ENCODE results near the gene WWTR1.

The WWTR1 gene

DNA sequence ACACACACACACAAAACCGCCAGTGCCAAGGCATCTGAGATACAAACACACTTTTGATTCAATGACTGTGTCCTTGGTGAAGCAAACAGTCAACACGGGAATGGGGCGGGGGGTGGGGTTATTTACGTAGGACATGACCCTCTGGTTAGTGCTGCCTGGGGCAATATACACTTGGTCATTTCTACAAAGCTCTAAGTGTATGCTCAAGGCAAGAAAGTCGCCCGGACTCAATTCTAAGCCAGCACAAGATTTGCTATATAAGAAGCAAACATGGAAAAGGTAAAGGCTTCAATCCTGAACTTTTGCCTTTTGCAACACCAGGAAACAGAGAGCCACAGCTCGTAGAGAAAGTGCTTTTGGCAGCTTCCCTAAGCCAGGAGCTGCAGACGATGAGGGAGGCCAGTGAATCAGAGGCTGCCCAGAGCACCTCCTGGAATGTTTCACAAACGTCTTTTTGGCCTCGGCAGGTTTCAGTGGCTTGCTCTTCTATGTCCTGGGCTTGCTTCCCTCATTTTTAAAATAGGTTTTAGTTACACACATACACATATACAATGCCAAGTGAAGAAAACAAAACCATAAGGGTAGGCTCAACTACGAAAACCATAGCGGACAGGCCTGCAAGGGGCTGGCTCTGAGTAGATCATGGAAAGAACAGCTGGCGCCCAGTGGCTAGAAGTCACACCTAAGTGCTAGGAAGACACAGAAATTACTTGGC lies 109.7 kb downstream of the WWTR1 start:
- H3K4me3 ChIP-seq (ENCODE audit: low read depth, low read length, poor library complexity, severe bottlenecking) = no peak overlapping the region
- no peaks in the 10 kb centered on the region for H4K20me1 ChIP-seq (ENCODE audit: insufficient read depth, low read length)
- H3K9ac ChIP-seq (ENCODE audit: low read length) = no peak overlapping the region
- H3K27ac ChIP-seq (ENCODE audit: low read depth, low read length, poor library complexity, severe bottlenecking) = no peak overlapping the region
- no peaks in the 10 kb centered on the region for H3K27me3 ChIP-seq (ENCODE audit: insufficient read depth, low read length)
- H2AFZ ChIP-seq (ENCODE audit: low read length) = no peak overlapping the region
- no peak for TF ChIP-seq EZH2 (IDR thresholded peaks at IDR 0.05; ENCODE audit: borderline replicate concordance, low read length)
- TF ChIP-seq, protein P1, sequence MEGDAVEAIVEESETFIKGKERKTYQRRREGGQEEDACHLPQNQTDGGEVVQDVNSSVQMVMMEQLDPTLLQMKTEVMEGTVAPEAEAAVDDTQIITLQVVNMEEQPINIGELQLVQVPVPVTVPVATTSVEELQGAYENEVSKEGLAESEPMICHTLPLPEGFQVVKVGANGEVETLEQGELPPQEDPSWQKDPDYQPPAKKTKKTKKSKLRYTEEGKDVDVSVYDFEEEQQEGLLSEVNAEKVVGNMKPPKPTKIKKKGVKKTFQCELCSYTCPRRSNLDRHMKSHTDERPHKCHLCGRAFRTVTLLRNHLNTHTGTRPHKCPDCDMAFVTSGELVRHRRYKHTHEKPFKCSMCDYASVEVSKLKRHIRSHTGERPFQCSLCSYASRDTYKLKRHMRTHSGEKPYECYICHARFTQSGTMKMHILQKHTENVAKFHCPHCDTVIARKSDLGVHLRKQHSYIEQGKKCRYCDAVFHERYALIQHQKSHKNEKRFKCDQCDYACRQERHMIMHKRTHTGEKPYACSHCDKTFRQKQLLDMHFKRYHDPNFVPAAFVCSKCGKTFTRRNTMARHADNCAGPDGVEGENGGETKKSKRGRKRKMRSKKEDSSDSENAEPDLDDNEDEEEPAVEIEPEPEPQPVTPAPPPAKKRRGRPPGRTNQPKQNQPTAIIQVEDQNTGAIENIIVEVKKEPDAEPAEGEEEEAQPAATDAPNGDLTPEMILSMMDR (IDR thresholded peaks at IDR 0.05; ENCODE audit: low read length) = no peak
- H3K36me3 ChIP-seq (ENCODE audit: insufficient read depth, low read length) = no peaks in the 10 kb centered on the region
- H3K79me2 ChIP-seq (ENCODE audit: insufficient read depth, low read length) = no peaks in the 10 kb centered on the region
- no peak overlapping the region for H3K4me2 ChIP-seq (ENCODE audit: low read length)
- H3K9me2 ChIP-seq (ENCODE audit: low read depth, low read length) = no peaks in the 10 kb centered on the region
- no peaks in the 10 kb centered on the region for H3K9me3 ChIP-seq (ENCODE audit: low read length)
- no peaks in the 10 kb centered on the region for H3F3A ChIP-seq (ENCODE audit: insufficient read depth, low read length)
- peaks cover 8% of the 10 kb centered on the region for H3K4me1 ChIP-seq (ENCODE audit: insufficient read depth, low read length, severe bottlenecking)

DNA sequence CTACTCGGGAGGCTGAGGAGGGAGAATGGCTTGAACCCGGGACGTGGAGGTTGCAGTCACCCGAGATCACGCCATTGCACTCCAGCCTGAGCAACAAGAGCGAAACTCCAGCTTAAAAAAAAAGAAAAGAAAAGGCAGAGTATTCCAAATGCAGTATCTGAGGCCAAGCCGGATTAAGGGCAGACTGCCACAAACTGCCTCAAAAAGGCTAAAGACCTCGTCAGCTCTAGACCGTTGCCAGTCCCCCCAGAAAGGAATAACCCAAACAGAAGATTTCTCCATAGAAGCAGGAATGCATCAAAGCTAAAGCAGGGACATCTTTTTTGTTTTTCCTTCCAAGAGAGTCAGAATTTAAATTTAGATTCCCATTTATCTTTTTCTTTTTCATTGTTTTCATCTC lies 110.4 kb downstream of the WWTR1 start:
- Histone ChIP-seq H3K36me3 (ENCODE audit: insufficient read depth, low read length) (no peaks in the 10 kb centered on the region), H3K4me1 (ENCODE audit: insufficient read depth, low read length, severe bottlenecking) (peaks cover 1% of the 10 kb centered on the region), H3K27ac (ENCODE audit: low read depth, low read length, poor library complexity, severe bottlenecking) (no peak overlapping the region), H3K4me2 (ENCODE audit: low read length) (no peak overlapping the region), H3K9me3 (ENCODE audit: low read length) (no peaks in the 10 kb centered on the region), H4K20me1 (ENCODE audit: insufficient read depth, low read length) (no peaks in the 10 kb centered on the region), H2AFZ (ENCODE audit: low read length) (no peak overlapping the region), H3K9ac (ENCODE audit: low read length) (no peak overlapping the region), H3K79me2 (ENCODE audit: insufficient read depth, low read length) (no peaks in the 10 kb centered on the region), H3K4me3 (ENCODE audit: low read depth, low read length, poor library complexity, severe bottlenecking) (no peak overlapping the region), H3F3A (ENCODE audit: insufficient read depth, low read length) (no peaks in the 10 kb centered on the region), H3K27me3 (ENCODE audit: insufficient read depth, low read length) (no peaks in the 10 kb centered on the region), H3K9me2 (ENCODE audit: low read depth, low read length) (no peaks in the 10 kb centered on the region)
- TF ChIP-seq, protein P1 (IDR thresholded peaks at IDR 0.05; ENCODE audit: low read length) = no peak
- no peak for TF ChIP-seq EZH2 (IDR thresholded peaks at IDR 0.05; ENCODE audit: borderline replicate concordance, low read length)

DNA sequence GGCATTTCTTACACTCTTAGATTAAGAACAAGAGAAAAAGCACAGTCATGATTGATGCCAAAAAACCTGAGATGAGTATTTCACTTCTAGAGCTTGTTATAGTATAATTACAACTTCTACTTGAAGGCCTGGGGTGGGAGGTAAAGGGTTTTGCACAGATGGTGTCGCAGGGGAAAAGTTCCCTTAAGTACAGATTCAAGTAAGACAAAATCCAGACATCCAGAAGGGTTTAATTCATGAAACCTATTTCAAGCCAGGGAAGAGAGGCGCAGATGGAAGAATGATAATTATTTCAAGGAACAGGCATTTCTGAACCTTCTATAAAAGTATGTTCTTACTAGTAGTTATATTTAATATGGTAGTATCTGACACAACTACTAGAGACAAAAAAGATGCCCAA lies 112.8 kb downstream of the WWTR1 start:
- no peak for TF ChIP-seq EZH2 (IDR thresholded peaks at IDR 0.05; ENCODE audit: borderline replicate concordance, low read length)
- TF ChIP-seq, protein P1 (IDR thresholded peaks at IDR 0.05; ENCODE audit: low read length) = no peak

More for the DNA sequence above, 112.8 kb downstream of the WWTR1 start:
- Histone ChIP-seq H3K27ac (ENCODE audit: low read depth, low read length, poor library complexity, severe bottlenecking) (no peak overlapping the region), H3K27me3 (ENCODE audit: insufficient read depth, low read length) (no peaks in the 10 kb centered on the region), H3K4me2 (ENCODE audit: low read length) (no peak overlapping the region), H4K20me1 (ENCODE audit: insufficient read depth, low read length) (no peaks in the 10 kb centered on the region), H3K9ac (ENCODE audit: low read length) (no peak overlapping the region), H3K79me2 (ENCODE audit: insufficient read depth, low read length) (no peaks in the 10 kb centered on the region), H3K4me3 (ENCODE audit: low read depth, low read length, poor library complexity, severe bottlenecking) (no peak overlapping the region), H3K4me1 (ENCODE audit: insufficient read depth, low read length, severe bottlenecking) (no peaks in the 10 kb centered on the region), H3K36me3 (ENCODE audit: insufficient read depth, low read length) (no peaks in the 10 kb centered on the region), H3K9me2 (ENCODE audit: low read depth, low read length) (no peaks in the 10 kb centered on the region), H3K9me3 (ENCODE audit: low read length) (no peaks in the 10 kb centered on the region), H3F3A (ENCODE audit: insufficient read depth, low read length) (no peaks in the 10 kb centered on the region), H2AFZ (ENCODE audit: low read length) (no peak overlapping the region)

Measured in OCI-LY1 (cell line).